Fibroblast of skin of back (primary cell): Measurements from ENCODE around the gene CLK1. TPM values are rescaled to one million over a fixed set of nuclear protein-coding genes. Genes with fewer than 3 reads are reported as not detected.
"Not testable (repeated sequence)": the region's sequence is repeated elsewhere in the genome, so short reads cannot be mapped to it uniquely, and the experiment has no call there.

Source experiments
- DNase-seq: peaks from one replicate; pipeline ENCODE4 v3.0.0-alpha.2; 2013
- polyA plus RNA-seq, 2 experiments: library from polyadenylated mRNA; unstranded; fragments of 120-200 nt; gene quantifications; one replicate each; pipeline ENCODE4 v1.2.1, GENCODE V29; 2013; ENCODE audit not compliant: insufficient read length in 2 of 2

Gene CLK1
- polyA plus RNA-seq (2013, experiment 1 of 2; ENCODE audit: insufficient read length): 38.7 TPM
- polyA plus RNA-seq (2013, experiment 2 of 2; ENCODE audit: insufficient read length): 37.4 TPM

DNA sequence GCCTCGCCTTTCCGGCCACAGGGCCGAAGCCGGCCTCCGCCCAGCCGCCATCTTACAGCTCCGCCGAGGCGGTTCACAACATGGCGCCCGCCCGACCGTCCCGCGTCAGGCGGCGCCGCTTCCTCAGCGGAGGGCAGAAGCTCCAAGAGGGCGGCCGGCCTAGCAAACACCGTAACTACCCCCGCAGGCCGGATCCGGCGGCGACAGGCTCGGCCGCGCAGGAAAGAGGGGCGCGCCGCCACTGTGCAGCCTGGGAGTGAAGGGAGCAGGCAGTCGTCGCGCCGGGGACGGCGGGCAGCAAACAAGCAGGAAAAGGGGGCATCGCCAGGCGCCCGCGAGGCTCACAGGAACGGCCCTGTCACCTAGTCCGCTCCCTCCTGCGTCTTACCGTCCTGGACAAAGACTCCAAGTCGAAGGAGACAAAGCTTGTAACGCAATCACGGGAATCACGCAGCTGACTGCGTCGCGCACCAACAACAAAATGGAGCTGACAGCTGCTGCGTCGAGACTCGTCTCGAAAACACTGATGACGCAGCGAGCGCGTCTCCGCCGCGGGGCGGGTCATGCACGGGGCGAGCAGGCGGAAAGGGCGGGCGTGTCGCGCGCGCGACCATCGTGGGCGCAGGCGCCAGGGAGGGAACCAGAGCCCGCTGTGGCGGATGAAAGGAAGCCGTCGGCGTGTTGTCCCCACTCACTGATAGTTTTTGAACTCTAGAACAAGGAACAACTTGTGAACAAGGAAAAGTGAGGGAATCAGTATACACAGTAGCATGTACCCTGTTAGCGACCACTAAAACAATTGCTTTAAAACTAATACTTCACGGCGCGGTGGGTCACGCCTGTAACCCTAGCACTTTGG, at the start of gene CLK1:
TSS of gene CLK1 (minus strand) at position 483 of the 859 bp plus-strand sequence. CDS start 2,796 bp downstream, outside the sequence.
- DNase-seq: peak; percentile 93

DNA sequence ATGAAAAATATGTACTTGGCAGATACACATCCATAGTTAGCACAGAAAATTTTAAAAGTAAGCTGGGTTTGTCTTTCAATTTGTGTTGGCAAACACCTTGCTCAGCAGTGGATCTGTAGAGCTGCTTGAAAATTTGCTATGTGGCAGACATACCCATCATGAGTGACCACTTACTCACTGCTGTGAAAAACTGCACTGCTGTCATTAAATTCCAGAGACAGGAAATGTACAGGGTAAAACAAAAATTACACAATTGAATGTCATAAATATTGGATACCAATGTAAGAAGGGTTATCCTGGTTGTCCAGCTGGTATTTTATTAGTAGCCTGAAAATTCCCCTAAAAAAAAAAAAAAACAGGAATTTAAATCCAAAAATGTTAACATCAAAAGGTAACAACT, 49.2 kb upstream of the CLK1 start:
- DNase-seq: peak; percentile 78

- no peak for DNase-seq
Observed at GRCh38 chr2:200909958-200910357, 45.5 kb upstream of the CLK1 start.

DNA sequence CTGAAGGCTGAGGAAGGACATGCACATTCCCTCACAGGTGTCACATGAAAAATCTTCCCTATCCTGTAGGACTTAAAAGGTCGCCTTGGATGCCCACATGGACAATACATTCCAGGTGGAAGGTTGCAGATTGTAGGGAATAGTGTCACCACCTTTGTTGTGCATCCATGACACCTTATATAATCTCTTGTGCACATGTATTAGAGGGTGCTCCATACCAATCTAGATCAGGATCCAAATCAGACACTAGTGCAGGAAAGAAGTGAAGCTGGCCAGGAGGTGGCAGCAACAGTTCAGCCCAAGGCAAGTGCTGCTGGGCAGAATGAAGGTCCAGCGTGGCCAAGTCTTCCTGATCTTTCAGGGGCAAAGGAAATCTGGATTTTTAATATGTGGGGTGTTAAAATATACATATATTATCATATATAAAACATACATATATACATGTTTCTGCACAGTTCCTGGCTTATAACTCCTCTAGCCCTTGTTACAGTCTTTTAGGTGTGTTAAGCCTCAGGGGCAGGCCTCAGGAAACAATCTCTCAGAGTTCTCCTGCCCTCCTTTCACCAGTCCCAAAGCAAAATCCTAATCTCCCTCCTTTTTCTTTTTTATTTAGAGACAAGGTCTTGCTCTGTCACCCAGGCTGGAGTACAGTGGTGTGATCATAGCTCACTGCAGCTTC, 41.3 kb upstream of the CLK1 start:
- peak; percentile 64 for DNase-seq

GRCh38 chr2:200901459-200902072, 37.1 kb upstream of the CLK1 start:
- peak; percentile 86 for DNase-seq

DNA sequence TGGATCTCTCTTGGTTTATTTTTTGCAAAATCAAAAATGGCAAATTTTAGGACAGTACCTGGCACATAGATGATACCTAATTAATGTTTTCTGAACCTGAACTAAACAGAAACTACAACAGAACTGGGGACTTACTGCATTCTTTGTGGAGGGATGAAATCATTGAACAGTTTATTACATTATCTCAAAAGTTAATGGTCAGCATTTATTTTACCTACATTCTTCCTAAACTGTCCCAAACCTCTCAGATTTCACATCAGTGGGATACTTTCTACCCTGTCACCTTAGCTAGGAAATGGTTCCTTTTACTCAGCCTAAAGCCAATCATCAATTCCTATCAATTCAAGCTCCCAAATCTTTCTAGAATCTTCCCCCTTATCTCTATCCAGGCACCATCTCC, 35.0 kb upstream of the CLK1 start:
- no peak for DNase-seq

DNA sequence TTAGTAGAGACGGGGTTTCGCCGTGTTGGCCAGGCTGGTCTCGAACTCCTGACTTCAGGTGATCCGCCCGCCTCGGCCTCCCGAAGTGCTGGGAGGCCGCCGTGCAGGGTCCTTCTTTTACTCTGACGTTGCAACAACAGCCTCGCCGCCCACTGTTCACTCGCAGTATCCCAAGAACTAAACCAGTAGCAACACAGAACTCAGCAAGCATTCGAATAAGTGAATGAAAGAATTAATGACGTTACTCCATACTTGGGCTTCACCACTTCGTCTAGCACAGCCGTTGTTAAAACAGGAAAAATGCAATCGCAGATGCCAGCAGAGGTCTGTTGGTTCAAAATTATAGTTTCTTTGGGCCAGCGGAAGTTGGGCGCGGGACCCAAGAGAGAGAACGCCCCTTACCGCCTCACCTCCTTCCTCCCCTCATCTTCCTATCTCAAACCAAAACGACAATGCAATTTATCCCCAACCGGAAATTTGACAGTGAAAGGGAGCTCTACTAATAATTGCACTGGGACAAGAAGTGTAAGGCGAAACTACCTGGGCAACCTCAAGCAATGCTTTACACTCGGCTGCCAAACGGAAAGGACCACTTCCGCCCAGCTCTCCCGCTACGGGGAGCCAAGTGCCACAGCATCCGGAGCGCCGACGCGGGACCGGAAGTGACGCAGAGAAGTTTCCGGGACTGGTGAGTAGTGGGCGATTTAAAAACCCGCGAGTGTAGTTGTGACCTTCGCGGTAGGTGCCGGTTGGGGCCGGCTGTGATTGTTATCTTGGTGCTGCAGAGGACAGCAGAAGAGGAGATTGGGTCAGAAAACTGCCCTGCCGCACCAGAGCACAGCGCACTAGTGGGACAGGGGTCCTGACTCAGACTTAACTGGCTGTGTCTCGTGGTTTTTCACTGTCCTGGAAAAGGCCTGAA, 24.5 kb upstream of the CLK1 start, which contains the start of the genes NIF3L1 and PPIL3:
TSS of gene NIF3L1 (plus strand) at position 668 of the 922 bp plus-strand sequence. CDS start 2,573 bp downstream, outside the sequence.
TSS of gene PPIL3 (minus strand) at position 374 of the 922 bp plus-strand sequence. CDS start 1,462 bp downstream, outside the sequence.
- DNase-seq: peak; percentile 99

GRCh38 chr2:200881715-200882249, 17.3 kb upstream of the CLK1 start:
- DNase-seq: not testable (repeated sequence)

- DNase-seq: no peak
Observed at GRCh38 chr2:200878289-200878880, 13.9 kb upstream of the CLK1 start.

DNA sequence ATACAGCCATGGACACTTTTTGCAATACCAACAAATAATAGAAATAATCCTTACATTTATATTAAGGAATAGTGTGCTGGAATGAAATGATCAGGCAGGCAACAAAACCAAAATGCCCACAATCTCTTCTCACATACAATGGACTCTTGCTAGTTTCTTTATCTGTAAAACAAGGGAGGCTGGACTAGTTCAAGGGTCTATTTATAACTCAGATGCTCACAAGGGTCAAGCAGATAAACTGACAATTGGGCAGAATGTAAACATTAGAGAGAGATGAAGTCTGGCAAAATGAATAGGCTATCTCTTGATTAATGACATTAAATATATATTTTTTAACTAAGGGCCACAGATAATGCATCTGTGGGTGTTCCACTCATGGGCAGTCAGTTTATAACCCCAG, 13.0 kb upstream of the CLK1 start:
- DNase-seq: no peak

- no peak for DNase-seq
Observed at GRCh38 chr2:200873560-200873959, 9.1 kb upstream of the CLK1 start.

GRCh38 chr2:200871151-200871550, 6.7 kb upstream of the CLK1 start:
- DNase-seq: no peak

- DNase-seq: no peak
Observed at GRCh38 chr2:200869014-200869413, 4.6 kb upstream of the CLK1 start.

DNA sequence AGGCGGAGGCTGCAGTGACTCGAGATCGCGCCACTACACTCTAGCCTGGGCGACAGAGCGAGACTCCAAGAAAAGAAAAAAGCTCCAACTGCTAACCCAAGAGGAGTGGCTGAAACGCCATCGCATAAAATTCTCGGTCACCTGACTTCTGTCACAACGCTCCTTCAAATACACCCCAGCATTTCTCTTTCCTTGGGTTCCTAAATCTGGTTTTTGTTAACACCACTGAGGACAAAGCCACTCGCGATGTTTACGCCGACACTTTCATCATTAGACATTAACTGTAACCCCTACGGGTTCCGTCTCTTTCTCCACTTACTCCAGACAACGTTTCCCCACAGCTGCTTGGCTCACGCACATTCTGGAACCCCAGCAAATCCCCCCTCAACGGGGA, 679 bp downstream of the CLK1 start:
- DNase-seq: no peak

DNA sequence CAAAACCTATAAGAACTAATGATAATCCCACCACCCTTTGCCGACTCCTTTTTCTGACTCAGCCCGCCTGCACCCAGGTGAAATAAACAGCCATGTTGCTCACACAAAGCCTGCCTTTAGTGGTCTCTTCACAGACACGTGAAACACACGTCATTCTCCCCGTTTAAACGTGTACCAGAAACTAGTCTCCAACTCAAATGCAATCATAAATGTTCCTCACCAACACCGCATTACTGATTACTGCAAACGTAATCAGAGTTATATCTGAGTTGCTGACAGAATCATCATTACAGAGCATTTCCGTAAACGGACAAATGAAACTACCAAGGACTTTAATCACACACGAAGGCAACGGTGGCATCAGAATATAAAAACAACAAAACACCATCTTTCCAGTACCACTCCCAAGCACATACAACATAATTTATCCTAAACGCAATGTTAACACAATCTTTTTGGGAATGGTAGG, 1.9 kb downstream of the CLK1 start:
- DNase-seq: peak; percentile 56

DNA sequence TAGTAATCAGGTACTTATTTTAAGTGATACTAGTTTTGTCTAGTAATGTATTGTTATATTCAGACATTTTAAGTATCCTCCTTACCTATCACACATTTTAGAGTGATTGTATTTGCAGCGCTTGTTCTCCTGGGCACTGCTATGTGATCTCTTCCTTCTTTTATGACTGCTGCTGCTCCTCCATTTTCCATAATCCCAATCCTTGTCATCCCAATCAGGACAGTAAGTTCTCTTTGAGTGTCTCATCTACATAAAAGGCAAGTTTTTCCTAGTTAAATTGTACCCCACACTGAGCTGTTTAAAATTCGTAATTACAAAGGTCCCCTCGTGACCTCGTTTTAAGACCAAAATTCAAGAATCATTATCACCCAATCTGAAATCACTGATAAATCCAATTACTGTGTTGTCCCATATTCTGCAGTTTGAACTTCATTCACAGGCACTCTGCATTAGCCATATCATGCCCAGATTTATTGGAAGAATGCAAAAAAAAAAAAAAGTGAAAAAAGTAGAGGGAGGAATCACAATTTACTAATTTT, 2.8 kb downstream of the CLK1 start:
- DNase-seq: no peak

DNA sequence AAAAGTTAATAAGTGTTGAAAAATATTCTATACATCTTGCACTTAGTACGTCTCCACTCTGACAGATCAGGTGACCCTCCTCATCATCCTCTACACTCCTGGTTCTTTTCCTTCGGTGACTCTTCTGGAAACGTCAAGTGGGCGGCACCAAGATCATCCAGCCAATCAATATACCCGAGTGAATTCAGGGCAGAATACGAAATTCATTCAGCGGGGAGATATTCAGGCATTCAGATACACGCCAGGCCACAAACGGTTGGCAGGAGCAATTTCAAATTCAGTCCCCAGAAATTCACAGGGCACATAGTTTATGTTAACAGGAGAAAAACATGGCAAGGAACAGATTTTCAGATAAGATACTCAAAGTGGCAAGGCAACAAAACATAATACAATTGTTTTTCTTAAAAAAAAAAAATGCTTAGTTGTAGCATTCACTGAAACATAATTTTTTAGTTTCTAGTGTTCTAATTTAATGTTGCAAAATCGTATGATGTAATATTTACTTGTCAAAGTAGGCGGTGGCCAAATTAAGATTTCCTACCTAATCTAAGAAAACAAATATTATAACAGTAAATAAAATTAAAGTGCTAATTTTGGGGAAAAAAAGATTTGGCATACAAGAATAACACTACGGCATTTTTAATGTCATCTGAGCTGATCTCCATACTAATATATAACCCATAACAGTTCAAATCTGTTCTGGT, 4.2 kb downstream of the CLK1 start:
- peak; percentile 19 for DNase-seq

GRCh38 chr2:200856806-200857205, 7.7 kb downstream of the CLK1 start:
- no peak for DNase-seq

DNA sequence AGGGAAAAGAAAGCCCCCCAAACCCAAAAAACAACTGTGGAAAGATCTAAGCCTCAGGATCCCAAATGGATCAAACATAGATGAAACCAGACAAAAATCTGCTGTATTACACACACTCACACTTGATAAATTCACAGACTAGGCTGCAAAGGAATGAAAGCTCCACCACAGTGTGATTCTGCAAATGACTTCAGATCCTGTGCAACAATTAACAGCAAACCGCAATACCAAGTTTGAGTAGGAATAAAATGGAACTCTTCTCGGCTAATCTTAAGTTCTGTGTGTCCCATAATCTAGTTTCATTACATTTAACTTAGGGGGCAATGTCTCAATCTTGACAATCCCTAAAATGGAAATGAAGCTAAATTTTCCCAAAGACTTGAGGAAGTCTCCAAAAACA, 11.9 kb downstream of the CLK1 start:
- no peak for DNase-seq
